GM19239 (cell line): ENCODE results near the gene ANXA3.

Source experiments
- DNase-seq: peaks from one replicate; pipeline ENCODE4 v3.0.0; 2011; ENCODE audit warnings: low spot score; ENCODE audit not compliant: insufficient read length
- FAIRE-seq: peaks from 2 replicates; lab custom pipeline; 2011; peaks lifted over from hg19 to GRCh38; lab: Jason Lieb, UNC

ANXA3 gene

GRCh38 chr4:78638337-78639172, 87.0 kb downstream of the ANXA3 start:
- DNase-seq (peak; percentile 14), FAIRE-seq (peak; percentile 97)

GRCh38 chr4:78640714-78641113, 89.1 kb downstream of the ANXA3 start:
- FAIRE-seq (no peak), DNase-seq (no peak)

- DNase-seq (no peak), FAIRE-seq (peak; percentile 62)
These were observed 91.4 kb downstream of the ANXA3 start for GRCh38 chr4:78642934-78643333.

GRCh38 chr4:78644063-78644691, 92.6 kb downstream of the ANXA3 start:
- DNase-seq (no peak), FAIRE-seq (no peak)

GRCh38 chr4:78644744-78645330, 93.3 kb downstream of the ANXA3 start:
- FAIRE-seq (peak; percentile 96), DNase-seq (peak; percentile 22)

GRCh38 chr4:78645853-78646757, 94.5 kb downstream of the ANXA3 start:
- FAIRE-seq: peak; percentile 64
- DNase-seq: no peak

GRCh38 chr4:78647272-78647671, 95.7 kb downstream of the ANXA3 start:
- DNase-seq: no peak
- no peak for FAIRE-seq

- no peak for FAIRE-seq
- no peak for DNase-seq
These were observed 97.2 kb downstream of the ANXA3 start for GRCh38 chr4:78648640-78649363.

- FAIRE-seq (no peak), DNase-seq (no peak)
These were observed 98.8 kb downstream of the ANXA3 start for GRCh38 chr4:78650106-78651024.

- FAIRE-seq (no peak), DNase-seq (no peak)
These were observed 99.8 kb downstream of the ANXA3 start for GRCh38 chr4:78651250-78651860.

GRCh38 chr4:78652282-78652876, 100.8 kb downstream of the ANXA3 start:
- peak; percentile 49 for FAIRE-seq
- DNase-seq: no peak

- DNase-seq (no peak), FAIRE-seq (no peak)
These were observed 102.1 kb downstream of the ANXA3 start for GRCh38 chr4:78653655-78654054.

GRCh38 chr4:78654807-78655206, 103.2 kb downstream of the ANXA3 start:
- FAIRE-seq (no peak), DNase-seq (no peak)

GRCh38 chr4:78656968-78657445, 105.4 kb downstream of the ANXA3 start:
- FAIRE-seq (peak; percentile 84), DNase-seq (no peak)

- no peak for DNase-seq
- FAIRE-seq: peak; percentile 31
These were observed 107.7 kb downstream of the ANXA3 start for GRCh38 chr4:78659264-78659663.

GRCh38 chr4:78659665-78660064, 108.1 kb downstream of the ANXA3 start:
- no peak for DNase-seq
- peak; percentile 37 for FAIRE-seq
